ENCODE data around the gene CCDC34.

CCDC34 gene

DNA sequence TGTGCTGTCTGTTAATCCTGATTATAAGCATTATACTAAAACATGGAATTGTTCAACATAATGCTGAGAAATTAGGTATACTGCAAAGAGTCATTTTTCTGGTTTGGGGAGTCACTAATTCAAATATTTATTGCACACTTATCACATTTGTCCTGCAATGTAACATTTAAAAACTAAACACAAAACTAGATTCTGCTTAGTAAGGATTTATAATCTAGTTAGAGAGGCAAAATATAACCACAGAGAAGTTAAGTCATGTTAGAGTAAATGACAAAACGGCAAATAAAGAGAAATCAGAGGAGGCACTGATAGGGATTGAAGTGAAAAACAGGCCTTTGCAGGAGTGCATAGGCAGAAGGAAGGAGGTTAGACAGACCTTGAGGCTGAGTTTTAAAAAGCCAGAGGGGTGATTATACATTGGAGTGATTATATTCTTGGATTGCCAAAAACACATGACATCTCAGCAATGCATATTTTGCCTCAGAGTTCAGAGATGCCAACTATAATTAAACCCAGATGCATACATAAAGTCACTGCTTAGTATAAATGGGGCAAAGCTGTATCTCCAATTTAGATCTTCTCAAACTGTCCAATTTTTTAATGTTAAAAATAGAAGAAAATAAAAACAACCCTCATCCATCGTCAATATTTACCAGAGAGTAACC lies 49.7 kb downstream of the CCDC34 start:
- no peak for TF ChIP-seq CTCF (conservative IDR thresholded peaks at IDR 0.05)
- no peak overlapping the region for H3K27ac ChIP-seq

DNA sequence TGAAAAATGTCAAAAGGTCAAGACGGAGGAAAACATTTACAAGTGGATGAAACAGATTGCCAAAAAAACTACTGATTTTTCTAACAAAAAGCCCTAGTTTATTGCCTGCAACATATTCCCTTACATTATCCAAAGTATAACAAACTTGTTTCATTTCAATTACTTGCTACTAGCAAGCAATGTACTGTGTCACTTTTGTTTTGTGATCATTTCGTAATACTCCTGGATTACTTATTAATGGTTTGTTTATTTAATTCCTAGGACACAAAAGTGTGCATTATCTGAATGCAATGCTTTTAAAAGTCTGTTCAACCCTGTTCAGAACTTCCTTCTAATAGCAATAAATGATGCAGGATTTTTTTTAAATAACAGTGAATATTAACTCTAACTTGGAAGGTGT lies 50.9 kb downstream of the CCDC34 start:
- TF ChIP-seq CTCF (conservative IDR thresholded peaks at IDR 0.05), result no peak
- H3K27ac ChIP-seq, result no peak overlapping the region

GRCh38 chr11:27310707-27311106 lies 52.3 kb downstream of the CCDC34 start:
- H3K27ac ChIP-seq, result no peak overlapping the region
- no peak for TF ChIP-seq CTCF (conservative IDR thresholded peaks at IDR 0.05)

- TF ChIP-seq CTCF (conservative IDR thresholded peaks at IDR 0.05), result no peak
- no peak overlapping the region for H3K27ac ChIP-seq
Observed at GRCh38 chr11:27310182-27310581, 52.8 kb downstream of the CCDC34 start.

DNA sequence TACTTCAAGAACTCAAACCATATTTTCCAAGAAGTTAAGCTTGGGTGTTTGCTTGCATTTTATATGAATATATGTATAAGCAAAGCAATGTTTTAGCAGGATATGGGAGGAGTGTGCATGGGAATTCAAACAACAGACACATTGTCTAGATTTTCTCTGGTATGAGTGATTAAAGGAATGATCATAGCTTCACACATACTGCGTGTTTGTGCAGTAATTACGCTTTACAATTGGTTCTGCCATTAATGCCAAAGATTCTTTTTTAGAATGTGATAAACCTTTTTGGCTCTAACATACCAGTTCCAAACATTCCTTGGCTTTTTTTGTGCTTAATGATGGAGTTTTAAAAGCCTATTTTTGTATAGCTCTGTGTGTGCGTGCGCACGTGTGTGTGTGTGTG lies 54.0 kb downstream of the CCDC34 start:
- TF ChIP-seq CTCF (conservative IDR thresholded peaks at IDR 0.05), result no peak
- no peak overlapping the region for H3K27ac ChIP-seq

DNA sequence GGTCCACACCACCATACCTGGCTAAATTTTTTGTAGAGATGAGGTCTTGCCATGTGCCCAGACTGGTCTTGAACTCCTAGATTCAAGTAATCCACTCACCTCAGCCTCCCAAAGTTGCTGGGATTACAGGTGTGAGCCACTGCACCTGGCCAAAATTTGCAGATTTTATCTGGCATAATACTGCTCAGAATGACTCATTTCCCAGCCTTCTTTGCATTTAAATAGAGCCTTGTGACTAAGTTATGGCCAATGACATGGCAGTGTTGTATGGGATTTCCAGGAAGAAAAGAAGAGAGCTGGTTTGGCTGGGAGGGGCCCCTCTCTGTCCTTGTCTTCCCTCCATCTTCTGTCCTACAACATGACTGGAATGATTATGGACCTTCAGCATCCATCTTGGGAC lies 55.8 kb downstream of the CCDC34 start:
- no peak for TF ChIP-seq CTCF (conservative IDR thresholded peaks at IDR 0.05)
- no peak overlapping the region for H3K27ac ChIP-seq

GRCh38 chr11:27305751-27306150 lies 57.3 kb downstream of the CCDC34 start:
- TF ChIP-seq CTCF (conservative IDR thresholded peaks at IDR 0.05), result no peak
- H3K27ac ChIP-seq, result no peak overlapping the region
